Liver (tissue), 9 donors: ENCODE results near the gene MAML3. TPM values are rescaled to one million over a fixed set of nuclear protein-coding genes. Genes with fewer than 3 reads are reported as not detected.

ENCODE experiments used
- DNase-seq: peaks from one replicate; pipeline ENCODE4 v3.0.0-alpha.2; 2017; ENCODE audit warnings: low spot score
- H3K27ac ChIP-seq, 2 donors: one replicate each; pipeline ENCODE4 v1.7.0; 2013; ENCODE audit warnings: inconsistent platforms in 2 of 2, low read length in 2 of 2, control low read depth in 1 of 2, low read depth in 1 of 2, mild to moderate bottlenecking in 1 of 2
- H3K27me3 ChIP-seq, 4 donors: one replicate each; pipeline versions ENCODE4 v1.6.1 to v1.7.0; 2013; ENCODE audit warnings: low read length in 3 of 4, inconsistent platforms in 1 of 4, mild to moderate bottlenecking in 1 of 4, moderate library complexity in 1 of 4; ENCODE audit not compliant: control insufficient read depth in 4 of 4, insufficient read depth in 4 of 4
- H3K36me3 ChIP-seq, 4 donors: one replicate each; pipeline versions ENCODE4 v1.6.1 to v1.7.0; 2013; ENCODE audit warnings: low read length in 3 of 4, mild to moderate bottlenecking in 3 of 4, low read depth in 1 of 4, moderate library complexity in 1 of 4; ENCODE audit not compliant: control insufficient read depth in 4 of 4, insufficient read depth in 3 of 4
- H3K4me1 ChIP-seq, 4 donors: one replicate each; pipeline versions ENCODE4 v1.6.1 to v1.7.0; 2013; ENCODE audit warnings: low read length in 3 of 4, mild to moderate bottlenecking in 3 of 4, moderate library complexity in 1 of 4; ENCODE audit not compliant: control insufficient read depth in 4 of 4, insufficient read depth in 4 of 4
- H3K4me3 ChIP-seq, 3 donors: one replicate each; pipeline versions ENCODE4 v1.6.1 to v1.7.0; 2013; ENCODE audit warnings: low read length in 3 of 3, control low read depth in 1 of 3, low read depth in 1 of 3, mild to moderate bottlenecking in 1 of 3
- H3K9ac ChIP-seq, 2 donors: one replicate each; pipeline ENCODE4 v1.7.0; 2013; ENCODE audit warnings: low read length in 2 of 2, mild to moderate bottlenecking in 2 of 2, moderate library complexity in 2 of 2, control low read depth in 1 of 2, low read depth in 1 of 2
- H3K9me3 ChIP-seq, 4 donors: one replicate each; pipeline versions ENCODE4 v1.6.1 to v1.7.0; 2013; ENCODE audit warnings: low read length in 3 of 4; ENCODE audit not compliant: control insufficient read depth in 4 of 4
- EGR1 ChIP-seq, 2 donors: IDR thresholded peaks; 2 replicates each; pipeline ENCODE4 v1.6.1; 2016 to 2018; ENCODE audit warnings: antibody characterized with exemption in 2 of 2, low read depth in 2 of 2
- FOXA2 ChIP-seq: IDR thresholded peaks from 2 replicates; pipeline ENCODE4 v1.6.1; 2016; ENCODE audit warnings: antibody characterized with exemption
- GABPA ChIP-seq, 2 donors: IDR thresholded peaks in 1 of 2; conservative IDR thresholded peaks in 1 of 2; 2 replicates each; pipeline ENCODE4 v1.6.1; 2016; ENCODE audit warnings: antibody characterized with exemption in 2 of 2, mild to moderate bottlenecking in 1 of 2, moderate library complexity in 1 of 2
- HNF4A ChIP-seq, 2 donors: conservative IDR thresholded peaks; 2 replicates each; pipeline ENCODE4 v1.6.1; 2016; ENCODE audit warnings: antibody characterized with exemption in 2 of 2, mild to moderate bottlenecking in 2 of 2
- HNF4G ChIP-seq: IDR thresholded peaks from 2 replicates; pipeline ENCODE4 v1.6.1; 2016; ENCODE audit warnings: antibody characterized with exemption
- NR2F2 ChIP-seq: IDR thresholded peaks from 2 replicates; pipeline ENCODE4 v1.6.1; 2016; ENCODE audit warnings: antibody characterized with exemption
- RAD21 ChIP-seq, 2 donors: IDR thresholded peaks; 2 replicates each; pipeline ENCODE4 v1.6.1; 2016; ENCODE audit warnings: antibody characterized with exemption in 2 of 2, mild to moderate bottlenecking in 2 of 2
- RXRA ChIP-seq, 2 donors: IDR thresholded peaks; 2 replicates each; pipeline ENCODE4 v1.6.1; 2017 to 2018; ENCODE audit warnings: antibody characterized with exemption in 2 of 2, mild to moderate bottlenecking in 1 of 2
- SP1 ChIP-seq: IDR thresholded peaks from 2 replicates; pipeline ENCODE4 v1.6.1; 2018; ENCODE audit warnings: antibody characterized with exemption, mild to moderate bottlenecking
- TAF1 ChIP-seq: conservative IDR thresholded peaks from 2 replicates; pipeline ENCODE4 v1.6.1; 2016; ENCODE audit warnings: antibody characterized with exemption, mild to moderate bottlenecking
- YY1 ChIP-seq: IDR thresholded peaks from 2 replicates; pipeline ENCODE4 v1.6.1; 2016; ENCODE audit warnings: antibody characterized with exemption, mild to moderate bottlenecking
- WGBS: extraction: QIAGEN DNeasy Blood & Tissue Kit; methylation state at CpG from one replicate; pipeline ENCODE4 v1.1.7; 2013; 5-methylcytosine and 5-hydroxymethylcytosine counted together
- polyA plus RNA-seq, 2 donors: library from polyadenylated mRNA; stranded (reverse) in 1 of 2; unstranded in 1 of 2; fragments of 200-250 nt in 1 of 2; fragments of >200 nt in 1 of 2; fragmentation: Nextera tagmentation in 1 of 2; extraction: Ambion mirVana in 1 of 2; gene quantifications; one replicate each; pipeline versions ENCODE4 v1.2.1 to v1.2.3, GENCODE V29; 2013 to 2015
- total RNA-seq, 2 donors: library from RNA; depleted of rRNA; stranded (reverse); fragments of >200 nt; gene quantifications; one replicate each; pipeline ENCODE4 v1.2.3, GENCODE V29; 2014
- TF ChIP-seq, protein P1 (sequence below): fragments of 150-350 bp; IDR thresholded peaks from 2 replicates; pipeline ENCODE4 v1.5.1; 2017; ENCODE audit warnings: improper control_type of control experiment, low read depth, low read length; ENCODE audit not compliant: missing input control
- TF ChIP-seq, protein P2 (sequence below): IDR thresholded peaks from 2 replicates; pipeline ENCODE4 v1.6.1; 2016; ENCODE audit warnings: antibody characterized with exemption
- TF ChIP-seq, protein P3 (sequence below): IDR thresholded peaks from 2 replicates; pipeline ENCODE4 v1.6.1; 2016; ENCODE audit warnings: antibody characterized with exemption
- donor health status: healthy.
- donor health status: healthy.
- donor health status: healthy.
- donor health status: healthy.
- donor health status: healthy.

MAML3 gene
- total and polyA plus RNA-seq, 4 donors, result 1.3 to 4.3 (median 2.7) TPM

DNA sequence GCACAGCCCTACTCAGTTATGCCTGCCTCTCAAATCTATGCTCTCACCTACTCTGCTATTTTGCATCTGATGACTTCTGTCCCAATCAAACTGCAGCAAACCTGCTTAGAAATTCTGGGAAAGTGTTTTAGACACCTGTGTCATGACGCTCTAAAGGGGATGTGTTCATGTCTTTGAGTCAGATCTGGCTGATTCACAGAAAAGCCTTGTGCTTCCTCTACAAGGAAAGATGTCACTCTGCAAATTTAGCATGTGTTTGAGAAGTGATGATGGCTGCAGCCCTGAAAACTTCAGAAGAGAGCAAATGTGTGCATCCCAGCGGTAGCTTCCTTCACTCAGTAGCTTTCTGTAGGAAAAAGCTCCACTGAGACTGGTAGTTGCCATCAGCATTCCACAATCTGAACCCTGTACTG lies 253.0 kb downstream of the MAML3 start:
- Histone ChIP-seq H3K4me1 (peaks cover 3 to 12% (median 7%) of the 10 kb centered on the region in 4 donors), H3K9me3 (no peaks in the 10 kb centered on the region), H3K9ac (no peak overlapping the region), H3K27ac (no peak overlapping the region), H3K36me3 (no peaks in the 10 kb centered on the region), H3K4me3 (no peak overlapping the region), H3K27me3 (no peaks in the 10 kb centered on the region)
- TF ChIP-seq EGR1 (IDR thresholded peaks at IDR 0.05; ENCODE audit: low read depth in 2 of 2), result no peak
- WGBS, result 78% methylated on average over 2 of the region's 2 CpGs
- no peak for DNase-seq

DNA sequence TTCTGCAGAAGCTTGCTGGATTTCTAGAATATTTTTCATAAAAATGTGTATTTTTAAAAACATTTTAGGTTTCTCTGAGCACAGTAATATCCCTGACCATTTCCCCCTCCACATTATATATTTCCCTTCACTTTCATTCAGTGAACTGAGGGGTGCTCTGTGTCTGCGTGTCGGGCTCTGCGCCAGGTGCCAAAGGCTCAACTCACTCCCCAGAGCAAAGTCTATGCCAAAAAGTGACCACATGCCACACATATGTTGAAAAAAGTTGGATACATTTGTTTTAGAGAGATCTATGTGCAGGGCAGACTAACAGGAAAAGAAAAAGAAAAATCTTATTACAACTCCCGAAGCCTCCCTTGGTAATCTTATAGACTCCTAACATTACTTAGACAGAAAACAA lies 254.6 kb downstream of the MAML3 start:
- no peak for TF ChIP-seq YY1
- peak; percentile 62 to 79 for TF ChIP-seq HNF4A (conservative IDR thresholded peaks at IDR 0.05)
- TF ChIP-seq, protein P1, sequence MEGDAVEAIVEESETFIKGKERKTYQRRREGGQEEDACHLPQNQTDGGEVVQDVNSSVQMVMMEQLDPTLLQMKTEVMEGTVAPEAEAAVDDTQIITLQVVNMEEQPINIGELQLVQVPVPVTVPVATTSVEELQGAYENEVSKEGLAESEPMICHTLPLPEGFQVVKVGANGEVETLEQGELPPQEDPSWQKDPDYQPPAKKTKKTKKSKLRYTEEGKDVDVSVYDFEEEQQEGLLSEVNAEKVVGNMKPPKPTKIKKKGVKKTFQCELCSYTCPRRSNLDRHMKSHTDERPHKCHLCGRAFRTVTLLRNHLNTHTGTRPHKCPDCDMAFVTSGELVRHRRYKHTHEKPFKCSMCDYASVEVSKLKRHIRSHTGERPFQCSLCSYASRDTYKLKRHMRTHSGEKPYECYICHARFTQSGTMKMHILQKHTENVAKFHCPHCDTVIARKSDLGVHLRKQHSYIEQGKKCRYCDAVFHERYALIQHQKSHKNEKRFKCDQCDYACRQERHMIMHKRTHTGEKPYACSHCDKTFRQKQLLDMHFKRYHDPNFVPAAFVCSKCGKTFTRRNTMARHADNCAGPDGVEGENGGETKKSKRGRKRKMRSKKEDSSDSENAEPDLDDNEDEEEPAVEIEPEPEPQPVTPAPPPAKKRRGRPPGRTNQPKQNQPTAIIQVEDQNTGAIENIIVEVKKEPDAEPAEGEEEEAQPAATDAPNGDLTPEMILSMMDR, result no peak
- TF ChIP-seq FOXA2, result no peak
- no peak for TF ChIP-seq HNF4G
- peak in 1 of 2 donors; percentile 26 for TF ChIP-seq RAD21 (IDR thresholded peaks at IDR 0.05)
- peak; percentile 39 for TF ChIP-seq SP1
- Histone ChIP-seq H3K36me3 (no peaks in the 10 kb centered on the region), H3K9ac (no peak overlapping the region), H3K9me3 (no peaks in the 10 kb centered on the region), H3K27ac (no peak overlapping the region), H3K27me3 (no peaks in the 10 kb centered on the region), H3K4me1 (peaks cover 3 to 12% (median 7%) of the 10 kb centered on the region in 4 donors), H3K4me3 (no peak overlapping the region)
- 64% methylated on average over 4 of the region's 4 CpGs for WGBS
- DNase-seq, result no peak

DNA sequence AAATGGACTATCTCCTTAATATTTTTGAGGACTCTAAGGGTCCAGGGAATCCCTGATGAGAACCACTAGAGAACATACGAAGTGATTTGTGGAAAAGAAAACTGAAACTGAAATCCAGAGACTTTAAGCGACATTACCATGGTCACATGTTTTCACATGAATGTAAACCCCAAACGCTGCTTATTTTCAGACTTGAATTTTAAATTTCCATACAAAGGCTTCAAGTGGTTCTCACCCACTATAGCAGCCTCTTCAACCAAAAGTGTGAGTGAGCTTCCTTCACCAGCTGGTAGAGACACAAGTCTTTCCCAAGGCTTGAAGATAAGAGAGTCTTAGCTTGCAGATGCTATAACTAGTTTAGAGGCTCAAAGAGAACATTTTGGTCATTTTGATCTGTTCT lies 255.7 kb downstream of the MAML3 start:
- Histone ChIP-seq H3K27ac (peak overlapping the region in 1 of 2 donors; percentile 15), H3K4me1 (peaks cover 3 to 12% (median 7%) of the 10 kb centered on the region in 4 donors), H3K4me3 (peak overlapping the region in 1 of 3 donors; percentile 29), H3K27me3 (no peaks in the 10 kb centered on the region), H3K9me3 (no peaks in the 10 kb centered on the region), H3K9ac (no peak overlapping the region), H3K36me3 (no peaks in the 10 kb centered on the region)
- WGBS, result 54% methylated on average over 3 of the region's 3 CpGs
- DNase-seq, result no peak
- TF ChIP-seq YY1, result no peak
- TF ChIP-seq FOXA2, result no peak
- TF ChIP-seq SP1, result no peak

DNA sequence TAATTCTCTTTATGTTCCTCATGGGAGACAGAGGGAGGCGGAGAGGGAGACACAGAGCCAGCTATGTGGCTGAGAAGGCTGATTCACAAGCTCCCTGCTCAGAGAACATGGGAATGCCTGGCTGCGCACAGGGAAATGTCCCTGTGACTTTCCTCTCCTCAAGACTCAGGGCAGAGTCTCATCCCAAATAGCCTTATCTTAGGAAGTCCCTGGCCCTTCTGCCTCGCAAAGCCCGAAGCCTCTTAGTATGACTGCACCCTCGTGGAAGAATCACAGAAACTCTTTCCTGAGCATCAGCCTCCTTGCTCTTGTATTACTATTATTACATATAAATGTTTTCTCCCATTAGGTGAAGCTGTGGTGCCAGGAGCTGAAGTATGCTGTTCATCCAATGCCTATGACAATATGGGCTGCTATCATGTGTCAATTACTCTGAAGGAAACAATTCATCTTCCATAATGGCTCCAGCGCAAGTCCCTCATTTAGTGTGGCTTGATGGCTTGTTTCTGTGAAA lies 257.8 kb downstream of the MAML3 start:
- peaks cover 3 to 12% (median 7%) of the 10 kb centered on the region in 4 donors for H3K4me1 ChIP-seq
- H3K9ac ChIP-seq, result no peak overlapping the region
- H3K36me3 ChIP-seq, result no peaks in the 10 kb centered on the region
- H3K9me3 ChIP-seq, result no peaks in the 10 kb centered on the region
- TF ChIP-seq, protein P2, sequence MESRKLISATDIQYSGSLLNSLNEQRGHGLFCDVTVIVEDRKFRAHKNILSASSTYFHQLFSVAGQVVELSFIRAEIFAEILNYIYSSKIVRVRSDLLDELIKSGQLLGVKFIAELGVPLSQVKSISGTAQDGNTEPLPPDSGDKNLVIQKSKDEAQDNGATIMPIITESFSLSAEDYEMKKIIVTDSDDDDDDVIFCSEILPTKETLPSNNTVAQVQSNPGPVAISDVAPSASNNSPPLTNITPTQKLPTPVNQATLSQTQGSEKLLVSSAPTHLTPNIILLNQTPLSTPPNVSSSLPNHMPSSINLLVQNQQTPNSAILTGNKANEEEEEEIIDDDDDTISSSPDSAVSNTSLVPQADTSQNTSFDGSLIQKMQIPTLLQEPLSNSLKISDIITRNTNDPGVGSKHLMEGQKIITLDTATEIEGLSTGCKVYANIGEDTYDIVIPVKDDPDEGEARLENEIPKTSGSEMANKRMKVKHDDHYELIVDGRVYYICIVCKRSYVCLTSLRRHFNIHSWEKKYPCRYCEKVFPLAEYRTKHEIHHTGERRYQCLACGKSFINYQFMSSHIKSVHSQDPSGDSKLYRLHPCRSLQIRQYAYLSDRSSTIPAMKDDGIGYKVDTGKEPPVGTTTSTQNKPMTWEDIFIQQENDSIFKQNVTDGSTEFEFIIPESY, result no peak
- no peak for TF ChIP-seq RXRA (IDR thresholded peaks at IDR 0.05)
- TF ChIP-seq, protein P3, sequence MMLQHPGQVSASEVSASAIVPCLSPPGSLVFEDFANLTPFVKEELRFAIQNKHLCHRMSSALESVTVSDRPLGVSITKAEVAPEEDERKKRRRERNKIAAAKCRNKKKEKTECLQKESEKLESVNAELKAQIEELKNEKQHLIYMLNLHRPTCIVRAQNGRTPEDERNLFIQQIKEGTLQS, result no peak
- TF ChIP-seq SP1, result no peak
- TF ChIP-seq HNF4A (conservative IDR thresholded peaks at IDR 0.05), result no peak
- no peak for TF ChIP-seq HNF4G
- no peak for TF ChIP-seq GABPA (IDR thresholded peaks at IDR 0.05 in 1 of 2, conservative IDR thresholded peaks at IDR 0.05 in 1 of 2)
- TF ChIP-seq, protein P1, result no peak
- TF ChIP-seq TAF1, result no peak
- no peak for TF ChIP-seq NR2F2
- WGBS, result 86% methylated on average over 6 of the region's 6 CpGs
- H3K27me3 ChIP-seq, result no peaks in the 10 kb centered on the region
- H3K27ac ChIP-seq, result no peak overlapping the region
- DNase-seq, result no peak
- H3K4me3 ChIP-seq, result no peak overlapping the region
